NB4 (cell line): Measurements from ENCODE around the gene COL24A1.

Source experiments
- POLR2A ChIP-seq: IDR thresholded peaks from 2 replicates; pipeline ENCODE4 v1.6.1; 2011; ENCODE audit warnings: mild to moderate bottlenecking; ENCODE audit not compliant: insufficient read length; ENCODE audit errors: extremely low read depth
- TF ChIP-seq, protein P1 (sequence below): IDR thresholded peaks from one replicate; pipeline ENCODE4 v1.5.1; 2012; ENCODE audit warnings: low read depth, low read length
- TF ChIP-seq, protein P2 (sequence below): IDR thresholded peaks from 2 replicates; pipeline ENCODE4 v1.6.1; 2011; ENCODE audit warnings: low read depth, low read length

DNA sequence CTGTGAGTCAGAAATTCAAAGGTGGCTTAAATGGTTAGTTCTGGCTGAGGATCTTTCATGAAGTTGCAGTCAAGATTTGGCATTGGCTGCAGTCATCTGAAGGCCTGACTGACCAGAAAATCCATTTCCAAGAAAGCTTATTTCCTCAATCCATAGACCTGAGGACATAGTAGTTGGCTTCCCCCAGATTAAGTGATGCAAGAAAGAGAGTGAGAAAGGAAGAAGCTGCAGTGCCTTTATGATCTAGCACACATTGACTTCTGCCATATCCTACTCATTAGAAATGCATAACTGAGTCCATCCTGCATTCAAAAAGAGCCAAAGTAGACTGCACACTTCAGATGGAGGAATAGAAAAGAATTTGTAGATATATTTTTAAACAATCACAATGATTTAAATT, 222.6 kb downstream of the COL24A1 start:
- TF ChIP-seq, protein P1, sequence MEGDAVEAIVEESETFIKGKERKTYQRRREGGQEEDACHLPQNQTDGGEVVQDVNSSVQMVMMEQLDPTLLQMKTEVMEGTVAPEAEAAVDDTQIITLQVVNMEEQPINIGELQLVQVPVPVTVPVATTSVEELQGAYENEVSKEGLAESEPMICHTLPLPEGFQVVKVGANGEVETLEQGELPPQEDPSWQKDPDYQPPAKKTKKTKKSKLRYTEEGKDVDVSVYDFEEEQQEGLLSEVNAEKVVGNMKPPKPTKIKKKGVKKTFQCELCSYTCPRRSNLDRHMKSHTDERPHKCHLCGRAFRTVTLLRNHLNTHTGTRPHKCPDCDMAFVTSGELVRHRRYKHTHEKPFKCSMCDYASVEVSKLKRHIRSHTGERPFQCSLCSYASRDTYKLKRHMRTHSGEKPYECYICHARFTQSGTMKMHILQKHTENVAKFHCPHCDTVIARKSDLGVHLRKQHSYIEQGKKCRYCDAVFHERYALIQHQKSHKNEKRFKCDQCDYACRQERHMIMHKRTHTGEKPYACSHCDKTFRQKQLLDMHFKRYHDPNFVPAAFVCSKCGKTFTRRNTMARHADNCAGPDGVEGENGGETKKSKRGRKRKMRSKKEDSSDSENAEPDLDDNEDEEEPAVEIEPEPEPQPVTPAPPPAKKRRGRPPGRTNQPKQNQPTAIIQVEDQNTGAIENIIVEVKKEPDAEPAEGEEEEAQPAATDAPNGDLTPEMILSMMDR: no peak
- TF ChIP-seq POLR2A: no peak
- TF ChIP-seq, protein P2, sequence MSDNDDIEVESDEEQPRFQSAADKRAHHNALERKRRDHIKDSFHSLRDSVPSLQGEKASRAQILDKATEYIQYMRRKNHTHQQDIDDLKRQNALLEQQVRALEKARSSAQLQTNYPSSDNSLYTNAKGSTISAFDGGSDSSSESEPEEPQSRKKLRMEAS: no peak
